Osteoblast (primary cell): ENCODE results near the gene TTLL3. TPM values are rescaled to one million over a fixed set of nuclear protein-coding genes. Genes with fewer than 3 reads are reported as not detected.
A peak's percentile ranks its signal among the peaks of the same experiment; 100 is the strongest.
"Not testable (repeated sequence)": the region's sequence is repeated elsewhere in the genome, so short reads cannot be mapped to it uniquely, and the experiment has no call there.

ENCODE experiments used
- DNase-seq: peaks from one replicate; pipeline ENCODE4 v3.0.0; 2011; ENCODE audit warnings: low spot score, mixed read lengths; ENCODE audit not compliant: insufficient read length; ENCODE audit errors: missing footprints
- H2AFZ ChIP-seq: 2 replicates; pipeline ENCODE4 v1.6.0; 2011; ENCODE audit warnings: mild to moderate bottlenecking, low read length
- H3K27ac ChIP-seq: 2 replicates; pipeline ENCODE4 v1.5.1; 2011; ENCODE audit warnings: mild to moderate bottlenecking, low read depth, low read length, moderate library complexity
- H3K27me3 ChIP-seq: 2 replicates; pipeline ENCODE4 v1.6.0; 2012; ENCODE audit warnings: mild to moderate bottlenecking, control low read depth, inconsistent platforms, low read length, moderate library complexity; ENCODE audit not compliant: insufficient read depth
- H3K36me3 ChIP-seq: 2 replicates; pipeline ENCODE4 v1.5.1; 2011; ENCODE audit warnings: mild to moderate bottlenecking, low read length, control low read depth, moderate library complexity; ENCODE audit not compliant: insufficient read depth
- H3K4me1 ChIP-seq: 2 replicates; pipeline ENCODE4 v1.5.1; 2011; ENCODE audit warnings: mild to moderate bottlenecking, low read length, control low read depth, moderate library complexity; ENCODE audit not compliant: insufficient read depth
- H3K4me2 ChIP-seq: 2 replicates; pipeline ENCODE4 v1.6.0; 2011; ENCODE audit warnings: mild to moderate bottlenecking, low read length; ENCODE audit not compliant: insufficient read depth
- H3K4me3 ChIP-seq: fragments of 200-600 bp; sonication (generic); 3 replicates; pipeline ENCODE4 v1.5.1; 2012; ENCODE audit warnings: mild to moderate bottlenecking, low read length, inconsistent platforms; ENCODE audit not compliant: insufficient read depth
- H3K79me2 ChIP-seq: 2 replicates; pipeline ENCODE4 v1.6.0; 2012; ENCODE audit warnings: mild to moderate bottlenecking, low read length, control low read depth, inconsistent platforms; ENCODE audit not compliant: insufficient read depth
- H3K9me3 ChIP-seq: 2 replicates; pipeline ENCODE4 v1.5.1; 2011; ENCODE audit warnings: low read depth, low read length, control low read depth
- H4K20me1 ChIP-seq: 2 replicates; pipeline ENCODE4 v1.6.0; 2012; ENCODE audit warnings: mild to moderate bottlenecking, low read length, control low read depth; ENCODE audit not compliant: insufficient read depth
- CTCF ChIP-seq: IDR thresholded peaks from 2 replicates; pipeline ENCODE4 v1.5.1; 2011; ENCODE audit warnings: mild to moderate bottlenecking, low read depth, low read length, moderate library complexity; ENCODE audit errors: extremely low read depth
- total RNA-seq: library from RNA; depleted of rRNA; stranded (reverse); fragments of >200 nt; gene quantifications from 2 replicates; pipeline ENCODE4 v1.2.3, GENCODE V29; 2012

Gene TTLL3
- total RNA-seq, 1 donor: 31.1 TPM

GRCh38 chr3:9769426-9770275 is 40.4 kb upstream of the TTLL3 start, which contains the start of gene CAMK1:
Gene CAMK1, minus strand, starts transcription at chr3:9769947. Its CDS starts 2,198 bp downstream, at chr3:9767749.
- Histone ChIP-seq H3K9me3 (no peaks in the 10 kb centered on the region), H3K79me2 (peaks cover 21% of the 10 kb centered on the region), H3K27ac (peak within 1 kb of the TSS; percentile 52), H2AFZ (peak within 1 kb of the TSS; percentile 80), H3K4me2 (peak within 1 kb of the TSS; percentile 92), H4K20me1 (no peaks in the 10 kb centered on the region), H3K4me1 (peaks cover 23% of the 10 kb centered on the region), H3K4me3 (peak within 1 kb of the TSS; percentile 78), H3K27me3 (no peaks in the 10 kb centered on the region), H3K36me3 (peaks cover 4% of the 10 kb centered on the region)
- peak; percentile 99 for DNase-seq
- no peak for TF ChIP-seq CTCF

DNA sequence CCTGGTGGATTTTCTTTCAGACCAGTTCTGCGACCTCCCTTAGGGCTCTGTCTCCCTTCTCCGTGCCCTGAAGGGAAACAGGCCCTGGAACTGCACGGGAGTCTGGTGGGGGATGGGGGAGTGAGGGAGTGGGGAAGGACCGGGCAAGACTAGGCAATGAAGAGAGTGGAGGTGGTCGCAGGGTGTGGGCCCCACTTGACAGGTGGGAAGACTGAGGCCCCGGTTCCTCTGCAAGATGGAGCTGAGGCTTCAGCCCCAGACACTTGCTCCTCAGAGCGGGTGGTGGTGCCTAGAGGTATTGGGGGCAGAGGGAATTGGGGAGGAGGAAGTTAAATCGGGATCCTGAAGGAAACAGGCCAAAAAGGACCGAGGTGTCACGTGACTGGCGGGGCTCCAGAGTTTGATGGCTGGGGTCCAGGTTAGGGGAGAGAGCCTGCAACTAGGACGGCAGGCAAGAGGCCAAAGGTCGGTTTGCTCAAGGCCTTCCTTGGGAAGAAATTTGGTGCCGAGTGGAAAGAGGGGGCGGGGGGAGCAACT is 39.7 kb upstream of the TTLL3 start:
- peak overlapping the region; percentile 92 for H3K4me2 ChIP-seq

GRCh38 chr3:9771007-9771406 is 39.1 kb upstream of the TTLL3 start:
- H3K27ac ChIP-seq, H3K4me2 ChIP-seq, H3K36me3 ChIP-seq, H3K9me3 ChIP-seq, DNase-seq, H3K27me3 ChIP-seq, H4K20me1 ChIP-seq, H2AFZ ChIP-seq, H3K4me3 ChIP-seq: not testable (repeated sequence)
- peaks cover 23% of the 10 kb centered on the region for H3K4me1 ChIP-seq
- H3K79me2 ChIP-seq: peaks cover 21% of the 10 kb centered on the region

More for the DNA sequence above, 39.7 kb upstream of the TTLL3 start:
- Histone ChIP-seq H3K79me2 (peaks cover 21% of the 10 kb centered on the region), H3K27ac (peak overlapping the region; percentile 52), H3K27me3 (no peaks in the 10 kb centered on the region), H3K4me1 (peaks cover 23% of the 10 kb centered on the region), H3K4me3 (peak overlapping the region; percentile 78), H3K9me3 (no peaks in the 10 kb centered on the region), H3K36me3 (peaks cover 4% of the 10 kb centered on the region), H4K20me1 (no peaks in the 10 kb centered on the region), H2AFZ (peak overlapping the region; percentile 80)
- peak; percentile 77 for DNase-seq
- no peak for TF ChIP-seq CTCF

GRCh38 chr3:9776896-9777693 is 33.0 kb upstream of the TTLL3 start:
- Histone ChIP-seq H2AFZ (no peak overlapping the region), H3K4me1 (peaks cover 23% of the 10 kb centered on the region), H3K27ac (peak overlapping the region; percentile 35), H3K79me2 (no peaks in the 10 kb centered on the region), H3K27me3 (no peaks in the 10 kb centered on the region), H3K4me3 (no peak overlapping the region), H3K36me3 (peaks cover 14% of the 10 kb centered on the region), H4K20me1 (no peaks in the 10 kb centered on the region), H3K4me2 (peak overlapping the region; percentile 2), H3K9me3 (no peaks in the 10 kb centered on the region)
- TF ChIP-seq CTCF: no peak
- DNase-seq: peak; percentile 58
